Muscle of leg (tissue), 16 donors: ENCODE measurements around the gene SERPINB1. TPM values are rescaled to one million over a fixed set of nuclear protein-coding genes. Genes with fewer than 3 reads are reported as not detected.
"Not testable (repeated sequence)": the region's sequence is repeated elsewhere in the genome, so short reads cannot be mapped to it uniquely, and the experiment has no call there.

Experiments
- DNase-seq: peaks from one replicate; pipeline ENCODE4 v3.0.0; 2013
- H3K27ac ChIP-seq: one replicate; pipeline ENCODE4 v1.5.1; 2013; ENCODE audit warnings: mild to moderate bottlenecking, low read length, control low read depth
- H3K27me3 ChIP-seq: one replicate; pipeline ENCODE4 v1.6.1; 2013; ENCODE audit warnings: low read length; ENCODE audit not compliant: control insufficient read depth, insufficient read depth
- H3K36me3 ChIP-seq: one replicate; pipeline ENCODE4 v1.6.1; 2013; ENCODE audit warnings: low read length; ENCODE audit not compliant: control insufficient read depth, insufficient read depth
- H3K4me1 ChIP-seq: one replicate; pipeline ENCODE4 v1.6.1; 2013; ENCODE audit warnings: low read length; ENCODE audit not compliant: control insufficient read depth, insufficient read depth
- H3K4me3 ChIP-seq: one replicate; pipeline ENCODE4 v1.5.1; 2013; ENCODE audit warnings: low read length, control low read depth
- H3K9me3 ChIP-seq: replicated peaks from 2 replicates; pipeline ENCODE4 v1.6.1; 2013; ENCODE audit warnings: low read depth, low read length; ENCODE audit not compliant: control insufficient read depth
- WGBS: methylation state at CpG from one replicate; pipeline ENCODE4 v1.1.5; 2013; ENCODE audit warnings: missing lambda C conversion rate; ENCODE audit not compliant: insufficient coverage; 5-methylcytosine and 5-hydroxymethylcytosine counted together
- long read RNA-seq, 11 donors: transcript quantifications; one replicate each; lab custom pipeline, GENCODE V29; 2026
- polyA plus RNA-seq, 8 donors: library from polyadenylated mRNA; unstranded; fragments of 120-200 nt; gene quantifications; one replicate each; pipeline versions ENCODE4 v1.2.1 to v1.2.3, GENCODE V29; 2013; ENCODE audit warnings: inconsistent platforms in 1 of 8, low replicate concordance in 1 of 8; ENCODE audit not compliant: insufficient read length in 8 of 8, insufficient read depth in 1 of 8
- total RNA-seq: library from RNA; stranded (reverse); fragments of 120-200 nt; gene quantifications from one replicate; pipeline ENCODE4 v1.2.4, GENCODE V29; 2013

The SERPINB1 gene
- total RNA-seq (8.9 TPM), polyA plus RNA-seq (10 to 100 TPM; 11.7 to 19.6 (median 17.3) TPM)
- long read RNA-seq, donor 1, partial matches to known transcripts = 0 of 4 reads
- long read RNA-seq, donor 1, other reads (novel, unspliced or antisense) = 0 of 4 reads
- long read RNA-seq, donor 2 = 0 reads
- long read RNA-seq, donor 3, transcript SERPINB1-201 (7 exons, 2,619 nt) = major isoform, 12 of 12 reads
- long read RNA-seq, donor 3, partial matches to known transcripts = 0 of 12 reads
- long read RNA-seq, donor 3, other reads (novel, unspliced or antisense) = 0 of 12 reads
- long read RNA-seq, donor 4, partial matches to known transcripts = 0 of 2 reads
- long read RNA-seq, donor 4, other reads (novel, unspliced or antisense) = 0 of 2 reads
- long read RNA-seq, donor 5, transcript SERPINB1-201 (7 exons, 2,619 nt) = major isoform, 11 of 11 reads
- long read RNA-seq, donor 5, partial matches to known transcripts = 0 of 11 reads
- long read RNA-seq, donor 5, other reads (novel, unspliced or antisense) = 0 of 11 reads
- long read RNA-seq, donor 6, transcript SERPINB1-201 (7 exons, 2,619 nt) = major isoform, 7 of 7 reads
- long read RNA-seq, donor 6, partial matches to known transcripts = 0 of 7 reads
- long read RNA-seq, donor 6, other reads (novel, unspliced or antisense) = 0 of 7 reads
- long read RNA-seq, donor 7, transcript SERPINB1-201 (7 exons, 2,619 nt) = major isoform, 6 of 6 reads
- long read RNA-seq, donor 7, partial matches to known transcripts = 0 of 6 reads
- long read RNA-seq, donor 7, other reads (novel, unspliced or antisense) = 0 of 6 reads
- long read RNA-seq, donor 8, partial matches to known transcripts = 0 of 4 reads
- long read RNA-seq, donor 8, other reads (novel, unspliced or antisense) = 0 of 4 reads
- long read RNA-seq, donor 9, partial matches to known transcripts = 0 of 3 reads
- long read RNA-seq, donor 9, other reads (novel, unspliced or antisense) = 0 of 3 reads
- long read RNA-seq, donor 10, transcript SERPINB1-201 (7 exons, 2,619 nt) = major isoform, 5 of 5 reads
- long read RNA-seq, donor 10, partial matches to known transcripts = 0 of 5 reads
- long read RNA-seq, donor 10, other reads (novel, unspliced or antisense) = 0 of 5 reads
- long read RNA-seq, donor 11, partial matches to known transcripts = 0 of 4 reads
- long read RNA-seq, donor 11, other reads (novel, unspliced or antisense) = 0 of 4 reads

- Histone ChIP-seq H3K36me3 (peaks cover 9% of the 10 kb centered on the region), H3K27me3 (no peaks in the 10 kb centered on the region), H3K9me3 (no peaks in the 10 kb centered on the region), H3K4me1 (peaks cover 26% of the 10 kb centered on the region), H3K27ac (peak within 1 kb of the TSS; percentile 91), H3K4me3 (peak within 1 kb of the TSS; percentile 34)
- under 1% methylated on average over 52 of the region's 67 CpGs for WGBS
- peak; percentile 96 for DNase-seq
These were observed at the start of gene SERPINB1 for GRCh38 chr6:2841264-2842138. TSS of gene SERPINB1 (minus strand) at chr6:2841863. CDS start at chr6:2840586, 1,277 bp downstream.

- DNase-seq = no peak
- 60% methylated on average over 9 of the region's 14 CpGs for WGBS
- Histone ChIP-seq H3K4me1 (no peaks in the 10 kb centered on the region), H3K27me3 (no peaks in the 10 kb centered on the region), H3K27ac (no peak overlapping the region), H3K36me3 (peaks cover 18% of the 10 kb centered on the region), H3K9me3 (no peaks in the 10 kb centered on the region), H3K4me3 (no peak overlapping the region)
These were observed 49.5 kb upstream of the SERPINB1 start for GRCh38 chr6:2890976-2891767.

GRCh38 chr6:2885967-2886735 lies 44.5 kb upstream of the SERPINB1 start:
- no peaks in the 10 kb centered on the region for H3K4me1 ChIP-seq
- 0% methylated on average over 1 of the region's 6 CpGs for WGBS

GRCh38 chr6:2884804-2885203 lies 43.1 kb upstream of the SERPINB1 start:
- H3K27ac ChIP-seq = no peak overlapping the region
- no peaks in the 10 kb centered on the region for H3K9me3 ChIP-seq
- no CpG with 5 or more reads among the region's 3 CpGs for WGBS

More at GRCh38 chr6:2885967-2886735, 44.5 kb upstream of the SERPINB1 start:
- no peak for DNase-seq
- no peaks in the 10 kb centered on the region for H3K27me3 ChIP-seq
- H3K4me3 ChIP-seq = no peak overlapping the region
- no peaks in the 10 kb centered on the region for H3K9me3 ChIP-seq
- H3K36me3 ChIP-seq = peaks cover 2% of the 10 kb centered on the region
- no peak overlapping the region for H3K27ac ChIP-seq

GRCh38 chr6:2883673-2884072 lies 42.0 kb upstream of the SERPINB1 start:
- no peaks in the 10 kb centered on the region for H3K4me1 ChIP-seq
- 91% methylated on average over 2 of the region's 2 CpGs for WGBS
- H3K4me3 ChIP-seq = no peak overlapping the region
- no peaks in the 10 kb centered on the region for H3K9me3 ChIP-seq
- H3K36me3 ChIP-seq = no peaks in the 10 kb centered on the region
- H3K27me3 ChIP-seq = no peaks in the 10 kb centered on the region
- no peak for DNase-seq
- H3K27ac ChIP-seq = no peak overlapping the region

More at GRCh38 chr6:2884804-2885203, 43.1 kb upstream of the SERPINB1 start:
- Histone ChIP-seq H3K36me3 (no peaks in the 10 kb centered on the region), H3K4me1 (no peaks in the 10 kb centered on the region), H3K27me3 (no peaks in the 10 kb centered on the region), H3K4me3 (no peak overlapping the region)
- DNase-seq = no peak

- no peak overlapping the region for H3K4me3 ChIP-seq
- H3K27me3 ChIP-seq = no peaks in the 10 kb centered on the region
- no CpG with 5 or more reads among the region's 4 CpGs for whole genome bisulfite sequencing
- H3K4me1 ChIP-seq = peaks cover 14% of the 10 kb centered on the region
- H3K9me3 ChIP-seq = no peaks in the 10 kb centered on the region
- H3K27ac ChIP-seq = no peak overlapping the region
- no peaks in the 10 kb centered on the region for H3K36me3 ChIP-seq
- no peak for DNase-seq
These were observed 39.8 kb upstream of the SERPINB1 start for GRCh38 chr6:2881423-2881822.

GRCh38 chr6:2880156-2880555 lies 38.5 kb upstream of the SERPINB1 start:
- not testable (repeated sequence) for H3K27ac ChIP-seq, H3K9me3 ChIP-seq, DNase-seq, H3K36me3 ChIP-seq, H3K27me3 ChIP-seq, H3K4me3 ChIP-seq
- H3K4me1 ChIP-seq = peaks cover 26% of the 10 kb centered on the region
- no CpG with 5 or more reads among the region's 2 CpGs for WGBS

- Histone ChIP-seq H3K27me3 (peaks cover 8% of the 10 kb centered on the region), H3K4me1 (peaks cover 33% of the 10 kb centered on the region), H3K9me3 (no peaks in the 10 kb centered on the region), H3K27ac (no peak overlapping the region), H3K36me3 (no peaks in the 10 kb centered on the region), H3K4me3 (no peak overlapping the region)
- 79% methylated on average over 2 of the region's 2 CpGs for WGBS
- DNase-seq = no peak
These were observed 36.3 kb upstream of the SERPINB1 start for GRCh38 chr6:2877960-2878359.
